NOMO-1 treated with DMSO at 0.1 percent for 48 hours (cell line): ENCODE results near the gene EIF4E2.
"Not testable (repeated sequence)": the region's sequence is repeated elsewhere in the genome, so short reads cannot be mapped to it uniquely, and the experiment has no call there.

Experiments
- DNase-seq: peaks from one replicate; lab custom pipeline; 2025; ENCODE audit not compliant: unreplicated experiment; lab: John Stamatoyannopoulos, UW

The EIF4E2 gene

DNA sequence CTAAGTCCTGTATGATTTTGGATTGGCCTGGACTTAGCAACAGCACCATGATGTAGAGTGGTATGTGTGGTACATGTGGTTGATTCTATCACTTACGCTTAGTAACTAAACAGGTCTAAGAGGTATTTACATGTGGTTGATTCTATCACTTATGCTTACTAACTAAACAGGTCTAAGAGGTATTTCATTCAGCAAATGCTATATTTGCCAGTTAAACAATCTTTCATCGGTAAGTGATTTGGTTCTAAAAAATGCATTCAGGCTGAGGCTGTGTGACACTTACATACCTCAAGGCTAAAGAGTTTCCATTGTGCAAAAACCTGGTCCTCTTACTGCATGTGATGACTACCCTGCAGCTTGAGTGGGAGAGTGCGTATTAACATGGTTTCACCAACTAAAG is 13.1 kb downstream of the EIF4E2 start:
- no peak for DNase-seq

DNA sequence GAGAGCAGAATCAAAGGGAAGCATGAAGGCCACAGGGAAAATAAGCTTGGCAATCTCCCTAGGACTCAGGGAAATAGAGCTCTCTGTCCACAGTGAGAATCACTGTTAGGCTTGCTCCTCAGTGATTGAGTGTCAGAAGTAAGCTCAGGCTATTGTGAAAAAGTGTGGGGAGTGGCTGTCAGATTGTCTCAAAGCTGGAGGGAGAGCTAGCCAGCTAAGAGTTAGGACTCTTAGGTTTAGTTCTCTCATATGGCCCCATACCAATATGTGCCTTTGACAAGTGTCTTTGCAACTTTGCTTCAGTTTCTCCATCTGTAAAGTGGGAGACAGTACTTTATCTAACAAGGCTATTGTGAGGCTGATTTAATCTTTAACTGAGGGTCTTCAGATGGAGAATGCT is 17.2 kb downstream of the EIF4E2 start:
- no peak for DNase-seq

DNA sequence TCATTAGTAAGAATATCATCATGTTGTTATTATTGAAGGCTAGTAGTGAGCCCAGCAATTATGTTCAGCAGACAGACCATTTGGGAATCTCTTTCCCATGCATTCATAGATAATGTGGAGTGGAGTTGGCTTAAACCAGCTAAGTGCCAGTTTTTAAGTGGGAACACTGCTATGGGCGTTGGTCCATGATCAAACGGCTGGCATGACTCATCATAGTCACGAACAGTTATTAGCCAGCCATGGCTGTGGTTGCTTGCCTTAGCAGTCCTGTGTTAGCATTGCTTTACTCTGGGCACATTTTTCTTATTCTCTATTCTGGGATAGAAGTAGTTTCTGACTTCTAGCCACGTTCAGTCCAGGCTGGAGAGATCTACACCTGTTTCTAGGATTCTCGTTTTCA is 17.7 kb downstream of the EIF4E2 start:
- peak; percentile 56 for DNase-seq

DNA sequence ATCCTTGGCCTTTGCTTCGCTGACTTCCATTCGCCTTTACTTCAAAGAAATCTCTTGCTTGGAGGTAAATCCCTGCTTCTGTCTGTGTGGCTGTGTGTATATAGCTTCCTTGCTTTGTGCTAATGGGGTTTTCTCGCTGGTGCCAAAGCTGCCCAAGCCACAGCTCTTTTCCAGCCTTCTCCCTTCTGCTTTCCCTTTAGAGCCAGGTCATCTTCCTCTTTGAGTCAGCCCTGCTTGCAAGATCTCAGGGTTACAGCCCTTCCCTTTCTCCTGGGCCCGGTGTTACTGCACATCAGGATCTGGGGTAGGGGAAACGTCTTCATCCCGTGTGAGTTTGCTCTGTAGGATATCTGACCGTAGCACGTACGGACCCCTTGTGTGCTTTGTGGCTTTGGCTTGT is 19.1 kb downstream of the EIF4E2 start:
- DNase-seq = no peak

DNA sequence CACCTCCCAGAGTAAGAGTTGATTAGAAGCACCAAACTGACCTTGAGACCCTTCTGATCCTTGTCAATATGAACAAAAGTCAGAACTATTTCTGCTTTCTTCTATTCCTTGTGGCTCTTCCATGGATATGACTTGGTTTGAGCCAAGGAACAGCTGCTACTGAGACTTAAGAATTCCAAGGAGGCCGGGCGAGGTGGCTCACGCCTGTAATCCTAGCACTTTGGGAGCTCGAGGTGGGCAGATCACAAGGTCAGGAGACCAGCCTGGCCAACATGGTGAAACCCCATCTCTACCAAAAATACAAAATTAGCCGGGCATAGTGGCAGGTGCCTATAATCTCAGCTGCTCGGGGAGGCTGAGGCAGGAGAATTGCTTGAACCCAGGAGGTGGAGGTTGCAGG is 20.0 kb downstream of the EIF4E2 start:
- not testable (repeated sequence) for DNase-seq

DNA sequence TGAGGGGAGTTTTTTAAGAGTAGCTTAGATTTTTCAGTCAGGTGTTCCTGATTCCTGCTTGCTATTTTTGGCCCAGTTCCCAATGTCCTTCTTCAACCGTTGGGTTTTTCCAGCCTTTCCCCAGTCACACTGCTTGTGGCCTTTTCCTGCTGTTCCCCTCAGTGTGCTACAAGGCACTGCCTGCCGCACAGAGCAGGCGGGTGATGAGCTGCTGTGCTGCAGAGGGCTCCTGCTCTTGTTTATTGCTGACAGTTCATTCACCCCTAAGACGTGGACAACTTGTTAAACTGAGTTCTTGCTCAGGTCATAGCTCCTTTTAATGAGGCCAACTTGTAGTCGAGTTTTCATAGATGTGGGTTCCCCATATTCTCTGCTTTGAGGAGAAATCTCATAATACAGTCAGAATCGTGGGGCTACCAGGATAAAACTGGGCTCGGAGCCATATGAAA is 20.6 kb downstream of the EIF4E2 start:
- no peak for DNase-seq

DNA sequence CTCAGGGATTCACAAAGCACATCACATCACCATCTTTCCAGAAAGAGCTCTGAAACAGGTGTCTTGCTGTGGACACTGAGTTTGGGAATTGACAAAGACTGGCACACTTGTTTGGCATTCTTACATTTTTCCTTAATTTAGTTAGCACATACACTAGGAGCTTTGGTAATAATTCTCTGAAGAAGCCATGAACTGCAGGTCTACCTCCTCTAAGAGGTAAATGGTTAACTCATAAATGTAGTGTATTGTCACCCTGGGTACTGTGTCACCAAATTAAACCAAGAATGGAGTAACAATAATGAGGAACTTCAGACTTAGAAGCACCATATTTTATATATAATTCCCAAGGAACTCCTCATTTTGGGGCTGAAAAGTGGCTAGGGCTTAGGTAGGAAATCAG is 22.6 kb downstream of the EIF4E2 start:
- no peak for DNase-seq

DNA sequence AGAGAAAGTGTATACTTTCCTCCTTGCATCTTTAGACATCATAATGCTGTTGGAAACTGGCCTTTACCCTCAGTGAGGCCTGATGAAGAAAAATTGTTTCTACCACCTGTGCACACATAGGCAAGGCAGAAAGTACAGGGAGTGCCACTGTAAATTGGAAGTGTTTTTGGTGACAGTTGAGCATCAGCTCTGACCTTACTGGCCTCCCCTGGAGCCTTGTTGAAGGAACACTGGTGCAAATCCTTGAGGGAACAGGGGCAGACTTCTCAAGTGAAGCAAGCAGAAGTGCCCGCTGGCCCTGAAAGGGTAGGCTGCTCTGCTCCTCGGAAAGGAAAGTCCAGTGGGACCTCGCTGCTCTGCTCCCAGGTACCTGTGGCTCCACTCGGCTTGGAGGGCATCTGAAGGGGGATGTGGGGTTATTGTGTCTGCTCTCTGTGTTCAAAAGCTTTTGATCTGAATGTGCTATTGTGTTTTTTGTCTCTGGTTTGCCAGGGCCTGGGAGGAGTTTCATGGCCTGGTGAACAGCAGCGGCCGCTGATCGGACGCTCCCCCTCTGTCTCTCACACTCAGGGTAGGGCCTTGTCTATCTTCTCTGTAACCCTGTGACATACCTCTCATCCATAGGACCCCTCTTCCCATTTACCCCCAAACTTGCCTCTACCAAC is 23.4 kb downstream of the EIF4E2 start:
- no peak for DNase-seq

DNA sequence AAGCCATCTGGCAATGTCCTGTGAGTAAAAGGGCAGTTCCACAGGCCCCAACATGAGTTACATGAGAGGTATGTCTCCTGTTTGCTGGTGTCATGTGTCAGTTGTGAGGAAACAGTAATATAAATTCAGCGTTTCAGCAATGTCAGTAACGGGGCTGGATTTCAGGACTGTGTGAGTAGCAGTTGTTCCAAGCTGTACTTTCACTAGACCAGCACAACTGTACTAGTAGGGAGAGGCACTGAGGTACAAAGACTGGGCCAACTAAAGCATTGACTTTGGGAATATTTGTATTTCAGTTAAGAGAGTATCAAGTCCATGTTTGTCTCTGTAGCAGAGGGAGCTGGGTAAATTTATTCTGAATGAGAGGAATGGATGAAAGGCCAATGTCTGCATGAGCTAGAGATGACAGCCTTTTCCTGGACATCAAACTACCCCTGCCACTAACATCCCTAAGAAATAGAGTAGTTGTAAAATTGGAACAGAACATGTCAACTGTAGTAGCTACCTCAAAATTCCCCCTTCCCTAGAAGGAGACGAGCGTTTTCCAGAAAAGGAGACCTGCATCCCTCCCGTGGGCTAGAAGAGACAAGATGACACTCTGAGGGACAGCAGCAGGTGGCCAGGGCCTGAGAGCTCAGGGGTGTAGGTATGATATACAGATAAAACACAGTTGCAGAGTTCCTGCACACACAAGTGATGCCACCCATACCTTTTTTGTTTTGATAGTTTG is 24.4 kb downstream of the EIF4E2 start:
- no peak for DNase-seq

DNA sequence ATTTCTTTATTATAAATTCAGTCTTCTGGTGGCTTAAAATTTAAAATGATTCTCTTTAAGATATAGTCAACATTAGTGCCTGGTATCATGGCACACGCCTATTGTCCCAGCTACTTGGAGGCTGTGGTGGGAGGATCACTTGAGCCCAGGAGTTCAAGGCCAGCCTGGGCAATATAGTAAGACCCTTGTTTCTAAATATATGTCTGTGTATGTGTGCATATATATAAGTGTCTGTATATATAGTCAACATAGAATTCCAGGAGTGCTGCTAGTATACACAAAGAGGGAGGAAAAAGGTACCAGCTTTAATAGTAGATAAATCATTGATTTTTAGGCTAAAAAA is 24.9 kb downstream of the EIF4E2 start:
- no peak for DNase-seq

DNA sequence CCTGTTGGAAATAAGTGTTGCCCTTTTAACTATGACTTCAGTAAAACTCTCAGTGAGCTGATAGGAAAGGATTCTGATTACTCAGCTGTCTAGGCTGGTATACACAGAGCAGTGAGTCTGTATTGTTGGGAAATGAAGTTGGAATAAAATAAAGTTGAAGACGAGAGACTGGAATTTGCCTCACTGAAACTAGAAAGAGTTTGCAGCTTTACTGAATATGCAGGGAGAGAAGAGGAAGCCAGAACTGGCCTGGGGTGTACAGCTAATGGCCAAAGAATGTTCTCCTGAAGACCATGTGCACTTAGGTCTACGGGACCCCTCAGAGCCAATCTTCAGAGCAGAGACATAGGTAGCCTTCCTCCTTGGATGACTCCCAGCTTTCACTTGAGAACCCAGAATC is 26.5 kb downstream of the EIF4E2 start:
- no peak for DNase-seq

DNA sequence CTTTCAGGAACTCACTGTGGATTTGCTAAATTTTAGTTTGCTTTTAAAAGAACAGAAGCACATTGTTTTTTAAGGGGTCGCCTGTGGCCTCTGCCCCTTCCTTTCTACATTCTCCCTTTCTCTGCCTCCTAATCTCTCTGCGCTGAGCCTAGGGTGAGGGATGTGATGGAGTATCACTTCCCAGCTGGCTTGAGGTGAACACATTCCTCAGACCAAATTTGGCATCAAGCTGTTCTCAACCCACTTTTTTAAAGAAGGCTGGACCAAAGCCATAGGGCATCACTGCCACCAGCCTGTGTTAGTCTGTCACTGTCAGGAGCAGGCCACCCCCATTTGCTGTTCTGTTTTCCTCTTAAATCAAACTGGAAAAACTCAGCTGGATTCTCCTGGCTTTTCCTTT is 27.4 kb downstream of the EIF4E2 start:
- DNase-seq = no peak

DNA sequence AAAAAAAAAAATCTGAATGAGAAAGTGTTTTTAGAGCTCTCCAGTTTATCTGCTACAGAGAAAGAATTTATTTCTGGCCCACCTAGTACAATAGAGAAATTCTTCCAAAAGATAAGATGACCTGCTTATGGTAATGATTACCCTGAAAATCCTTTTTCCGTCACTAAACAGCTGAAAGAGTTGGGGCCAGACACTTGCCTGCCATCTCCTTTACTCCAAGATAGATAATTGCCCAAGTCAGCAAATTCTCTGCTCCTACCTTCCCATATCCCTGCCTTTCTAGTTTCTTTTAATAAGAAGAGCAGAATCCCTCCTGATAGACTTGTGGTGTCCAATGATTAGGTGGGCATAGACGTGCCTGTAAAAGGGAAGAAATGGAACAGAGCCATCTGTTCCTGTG is 28.1 kb downstream of the EIF4E2 start:
- no peak for DNase-seq

DNA sequence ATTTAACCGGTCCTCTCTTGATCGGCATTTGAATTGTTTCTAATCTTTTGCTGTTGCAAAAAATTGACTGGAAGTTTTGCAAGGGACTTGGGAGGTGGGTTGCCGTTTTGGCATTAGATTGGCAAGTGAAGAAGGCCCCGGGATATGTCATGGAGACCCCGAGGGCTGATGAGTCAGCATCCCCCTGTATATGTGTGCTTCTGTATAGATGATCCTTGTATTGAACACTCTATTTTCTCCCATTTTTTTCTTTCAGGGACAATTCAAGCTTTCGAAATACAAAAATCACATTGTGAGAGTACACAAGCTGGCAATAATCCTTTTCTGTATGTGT is 30.1 kb downstream of the EIF4E2 start:
- DNase-seq = no peak

DNA sequence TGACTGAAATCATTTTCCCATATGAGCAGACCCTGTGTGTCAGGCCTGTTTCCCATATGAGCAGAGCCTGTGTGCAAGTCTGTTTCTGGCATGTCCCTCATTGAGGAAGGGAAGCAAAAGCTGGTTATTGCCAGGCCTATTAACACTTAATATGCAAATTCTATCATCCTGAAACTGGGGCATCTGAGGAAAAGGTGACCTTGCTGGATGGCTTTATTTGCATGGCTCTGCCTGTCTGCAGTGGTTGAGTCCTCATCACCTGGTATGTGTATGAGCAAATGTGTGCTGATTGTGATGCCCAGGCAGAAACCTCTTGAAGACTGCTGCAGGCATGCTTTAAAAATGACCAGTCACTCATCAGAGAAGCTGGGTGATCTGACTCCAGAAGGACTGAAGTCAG is 31.2 kb downstream of the EIF4E2 start:
- no peak for DNase-seq

DNA sequence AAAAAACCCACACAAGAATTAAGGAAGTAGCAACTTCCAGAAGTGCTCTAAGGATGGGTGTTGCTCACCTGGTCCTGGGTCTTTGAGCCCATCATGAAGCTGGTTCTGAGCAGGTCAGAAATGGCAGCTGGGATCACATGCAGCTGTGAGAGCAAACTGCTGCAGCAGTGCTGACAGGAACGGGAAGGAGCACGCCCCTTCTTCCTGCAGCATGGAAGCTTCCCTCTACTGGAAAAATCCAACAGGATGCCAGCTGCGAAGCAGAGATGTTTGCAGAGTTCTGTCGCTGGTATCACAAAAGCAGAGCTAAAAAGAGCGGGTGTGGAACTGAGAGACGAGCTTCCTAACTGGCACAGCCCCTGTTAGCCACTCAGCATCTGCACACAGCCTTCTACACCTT is 33.7 kb downstream of the EIF4E2 start:
- no peak for DNase-seq

DNA sequence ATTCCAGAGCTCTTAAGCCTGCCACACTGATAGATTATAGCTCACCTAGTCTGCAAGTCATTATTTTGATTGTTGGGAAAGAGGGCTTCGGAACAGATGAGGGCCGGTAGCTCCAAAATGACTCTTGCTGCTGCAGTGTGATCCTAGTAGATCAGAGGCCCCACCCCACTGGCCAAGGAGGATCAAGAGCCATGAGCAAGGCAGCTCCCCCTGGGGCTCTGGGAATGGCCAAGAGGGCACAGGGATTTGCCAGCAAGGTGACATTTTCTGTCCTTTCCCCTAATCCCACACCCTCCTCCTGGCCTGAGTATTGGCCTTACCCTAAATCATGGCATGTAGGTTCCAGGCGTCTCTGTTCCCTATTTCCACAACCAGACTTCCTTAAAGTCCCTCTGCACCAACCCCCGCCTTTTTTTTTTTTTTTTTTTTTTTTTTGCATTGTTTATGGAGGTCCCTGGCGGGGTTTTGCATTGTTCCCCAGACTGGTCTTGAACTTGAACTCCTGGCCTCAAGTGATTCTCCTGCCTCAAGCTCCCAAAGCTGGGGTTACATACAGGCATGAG is 36.5 kb downstream of the EIF4E2 start:
- DNase-seq = no peak

DNA sequence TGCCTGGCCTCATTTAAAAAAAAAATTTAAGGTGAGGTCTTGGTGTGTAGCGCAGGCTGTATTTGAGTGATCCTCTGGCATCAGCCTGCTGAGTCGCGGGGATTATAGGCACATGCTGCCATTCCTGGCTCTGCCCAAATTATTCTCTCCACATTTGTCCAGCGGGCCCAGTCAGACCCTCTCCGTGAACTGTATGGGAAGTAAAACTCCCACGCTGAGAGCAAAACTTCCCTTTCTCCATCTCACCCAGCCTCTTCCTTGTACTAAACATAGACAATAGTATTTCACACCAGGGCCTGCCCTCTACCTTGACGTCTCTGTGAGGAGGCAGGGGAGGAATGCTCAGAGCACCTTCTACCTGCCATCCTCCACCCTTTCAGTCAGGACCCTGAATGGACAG is 37.0 kb downstream of the EIF4E2 start:
- peak; percentile 12 for DNase-seq

DNA sequence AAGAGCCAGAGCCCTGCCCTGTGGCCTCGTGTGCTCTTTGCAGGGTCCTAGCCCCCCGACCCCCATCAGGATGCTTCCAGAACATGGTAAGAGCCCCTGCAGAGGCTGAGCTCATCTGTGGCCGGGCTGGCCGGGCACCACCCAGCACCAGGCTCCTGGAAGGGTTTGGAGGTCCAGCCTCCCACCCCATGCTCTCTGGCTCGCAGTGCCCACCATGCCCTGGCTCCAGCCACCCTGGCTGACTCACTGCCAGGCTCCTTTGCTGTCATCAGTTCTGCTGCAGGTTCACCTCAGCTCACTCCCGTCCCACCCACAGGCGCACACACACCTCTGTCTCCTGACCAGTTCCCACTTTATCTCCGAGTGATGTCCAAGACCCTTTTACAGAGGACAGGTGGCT is 37.5 kb downstream of the EIF4E2 start:
- DNase-seq = no peak

DNA sequence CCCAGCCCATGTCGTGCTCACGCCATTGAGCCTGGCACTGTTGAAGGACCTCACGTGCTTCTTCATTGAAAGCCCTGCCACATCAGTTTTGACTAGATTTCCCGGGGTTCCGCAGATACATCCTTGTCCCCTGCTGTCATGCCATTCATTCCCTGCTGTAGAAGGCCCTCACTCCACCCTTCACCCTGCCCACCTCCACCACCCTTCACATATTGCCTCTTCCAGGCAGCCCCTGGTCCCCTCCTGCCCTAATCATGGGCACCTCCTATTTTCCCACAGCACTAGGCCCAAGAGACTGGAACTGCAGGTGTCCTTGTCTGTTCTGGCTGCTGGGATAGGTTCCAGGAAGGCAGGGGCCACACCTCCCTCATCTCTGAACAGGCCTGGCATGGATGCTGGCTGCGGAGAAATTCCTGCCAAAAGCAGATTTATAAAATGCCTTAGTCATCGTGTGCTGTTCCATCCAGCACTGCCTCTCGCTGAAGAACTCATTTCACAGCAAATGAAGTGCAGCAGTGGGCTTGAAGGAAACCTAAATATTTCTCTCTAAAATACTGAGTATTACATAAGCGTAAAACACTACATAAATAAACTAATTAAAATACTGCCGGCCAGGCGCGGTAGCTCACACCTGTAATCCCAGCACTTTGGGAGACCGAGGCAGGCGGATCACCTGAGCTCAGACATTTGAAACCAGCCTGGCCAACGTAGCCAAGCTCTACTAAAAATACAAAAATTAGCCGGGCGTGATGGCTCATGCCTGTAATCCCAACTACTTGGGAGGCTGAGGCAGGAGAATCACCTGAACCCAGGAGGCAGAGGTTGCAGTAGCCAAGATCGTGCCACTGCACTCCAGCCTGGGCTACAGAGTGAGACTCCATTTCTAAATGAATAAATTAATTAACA is 38.4 kb downstream of the EIF4E2 start:
- DNase-seq = no peak

DNA sequence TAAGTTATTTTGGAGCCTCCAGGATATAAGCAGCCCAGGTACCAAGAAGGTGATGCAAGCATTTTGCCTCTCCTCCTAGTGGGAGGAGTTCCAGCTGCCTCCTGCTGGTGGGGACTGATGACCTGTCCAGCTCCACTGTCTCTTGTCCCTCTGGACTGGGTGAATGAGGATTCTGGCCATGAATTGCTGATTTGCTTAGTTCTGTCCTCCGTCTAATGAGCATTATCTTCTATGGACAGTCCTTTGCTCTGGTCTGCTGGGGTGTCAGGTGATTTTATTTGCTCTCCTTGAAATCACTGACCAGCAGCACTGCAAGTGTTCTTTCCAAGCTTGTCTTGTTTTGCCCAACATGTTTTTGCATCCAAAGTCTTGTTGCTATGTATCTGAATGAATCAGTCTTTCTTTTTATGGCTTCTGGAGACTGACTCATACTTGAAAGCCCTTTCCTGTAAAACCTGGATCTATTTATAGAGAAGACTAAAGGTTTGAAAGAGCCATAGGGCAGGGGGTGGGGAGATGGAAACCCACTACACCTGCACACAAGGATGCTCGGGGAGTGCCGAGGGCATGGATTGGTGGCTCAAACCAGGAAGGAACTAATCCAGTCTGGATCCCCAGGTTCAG is 42.4 kb downstream of the EIF4E2 start:
- DNase-seq = no peak
